ENCODE measurements around the gene YPEL2.

Gene YPEL2

DNA sequence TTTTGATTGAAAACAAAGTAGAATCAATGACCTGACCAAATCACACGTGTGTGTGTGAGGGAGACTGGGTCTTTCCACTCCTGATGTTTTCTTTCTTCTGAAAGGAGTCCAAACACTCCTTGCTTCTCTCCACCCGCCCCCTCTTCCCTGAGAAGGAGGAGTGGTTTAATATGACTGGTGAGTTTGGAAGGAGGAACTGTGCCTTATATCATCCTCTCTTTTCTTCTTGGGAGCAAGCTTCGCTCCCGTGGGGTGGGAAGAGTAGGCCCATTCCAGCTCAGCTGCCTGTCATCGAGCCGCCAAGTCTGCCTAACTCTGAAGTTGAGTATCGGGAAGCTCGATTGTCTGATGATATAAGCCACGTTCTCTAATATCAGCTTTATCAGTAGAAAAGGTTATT lies 96.5 kb downstream of the YPEL2 start:
- H3K27ac ChIP-seq: no peak overlapping the region
- no peak for TF ChIP-seq ZFX (IDR thresholded peaks at IDR 0.05; ENCODE audit: borderline replicate concordance)
- TF ChIP-seq CTCF (IDR thresholded peaks at IDR 0.05): no peak

- TF ChIP-seq ZFX (IDR thresholded peaks at IDR 0.05; ENCODE audit: borderline replicate concordance): no peak
- no peak for TF ChIP-seq CTCF (IDR thresholded peaks at IDR 0.05)
- H3K27ac ChIP-seq: no peak overlapping the region
These were observed 97.5 kb downstream of the YPEL2 start for GRCh38 chr17:59428916-59429485.

- no peak for TF ChIP-seq CTCF (IDR thresholded peaks at IDR 0.05)
- TF ChIP-seq ZFX (IDR thresholded peaks at IDR 0.05; ENCODE audit: borderline replicate concordance): no peak
- no peak overlapping the region for H3K27ac ChIP-seq
These were observed 100.1 kb downstream of the YPEL2 start for GRCh38 chr17:59431601-59432000.

DNA sequence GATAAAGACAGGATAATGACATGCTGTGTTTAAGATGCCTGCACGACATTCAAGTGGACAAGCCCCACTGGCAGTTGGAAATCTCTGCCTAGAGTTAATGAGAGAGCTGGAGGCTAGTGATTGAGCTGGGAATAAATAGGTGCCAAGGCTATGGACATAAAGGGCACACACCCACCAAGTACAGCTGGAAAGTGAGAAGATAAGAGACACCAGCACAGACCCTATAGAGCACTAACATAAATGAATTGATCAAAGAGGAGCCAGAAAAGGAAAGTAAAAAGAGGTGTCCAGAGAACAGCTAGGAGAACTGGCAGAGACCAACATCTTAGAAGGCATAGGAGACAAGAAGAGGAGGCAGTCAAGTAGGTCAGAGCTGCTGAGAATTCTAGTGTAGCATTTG lies 101.2 kb downstream of the YPEL2 start:
- H3K27ac ChIP-seq: no peak overlapping the region
- no peak for TF ChIP-seq CTCF (IDR thresholded peaks at IDR 0.05)
- no peak for TF ChIP-seq ZFX (IDR thresholded peaks at IDR 0.05; ENCODE audit: borderline replicate concordance)

DNA sequence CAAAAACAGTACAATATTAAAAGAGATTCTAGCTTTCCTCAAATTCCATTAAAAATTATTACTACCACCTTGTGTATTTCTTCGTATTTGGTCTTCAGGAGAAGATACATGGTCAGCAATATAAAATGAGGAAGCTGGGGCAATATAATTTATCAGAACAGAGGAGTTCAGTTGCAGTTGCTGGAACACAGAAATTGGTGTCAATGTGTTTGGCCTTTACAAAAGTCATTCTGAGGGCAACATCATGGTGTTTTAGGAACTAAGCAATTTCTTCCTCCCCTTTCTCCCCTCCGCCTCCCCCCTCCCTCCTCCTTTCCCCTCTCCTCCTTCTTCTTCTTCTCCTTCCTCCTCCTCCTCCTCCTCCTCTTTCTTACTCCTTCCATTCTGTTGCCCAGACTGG lies 102.1 kb downstream of the YPEL2 start:
- no peak overlapping the region for H3K27ac ChIP-seq
- TF ChIP-seq ZFX (IDR thresholded peaks at IDR 0.05; ENCODE audit: borderline replicate concordance): no peak
- no peak for TF ChIP-seq CTCF (IDR thresholded peaks at IDR 0.05)

GRCh38 chr17:59434429-59434828 lies 103.0 kb downstream of the YPEL2 start:
- TF ChIP-seq CTCF (IDR thresholded peaks at IDR 0.05) (no peak), ZFX (IDR thresholded peaks at IDR 0.05; ENCODE audit: borderline replicate concordance) (no peak)
- H3K27ac ChIP-seq: no peak overlapping the region

GRCh38 chr17:59435238-59435637 lies 103.8 kb downstream of the YPEL2 start:
- no peak for TF ChIP-seq ZFX (IDR thresholded peaks at IDR 0.05; ENCODE audit: borderline replicate concordance)
- no peak for TF ChIP-seq CTCF (IDR thresholded peaks at IDR 0.05)
- no peak overlapping the region for H3K27ac ChIP-seq
